Endodermal cell (in vitro differentiated cells): ENCODE results near the gene CRTC3. TPM values are rescaled to one million over a fixed set of nuclear protein-coding genes. Genes with fewer than 3 reads are reported as not detected.

Experiments
- DNase-seq: peaks from one replicate; pipeline ENCODE4 v3.0.0-alpha.2; 2017
- H3K27ac ChIP-seq: 2 replicates; pipeline ENCODE4 v1.5.1; 2013; ENCODE audit warnings: mild to moderate bottlenecking, low read depth, low read length, moderate library complexity
- H3K27me3 ChIP-seq: 2 replicates; pipeline ENCODE4 v1.6.1; 2013; ENCODE audit warnings: mild to moderate bottlenecking, low read length, moderate library complexity; ENCODE audit not compliant: insufficient read depth, control insufficient read depth, poor library complexity, severe bottlenecking
- H3K36me3 ChIP-seq: 2 replicates; pipeline ENCODE4 v1.7.0; 2013; ENCODE audit warnings: mild to moderate bottlenecking, low read length, moderate library complexity; ENCODE audit not compliant: control insufficient read depth, insufficient read depth
- H3K4me1 ChIP-seq: one replicate; pipeline ENCODE4 v1.7.0; 2013; ENCODE audit warnings: low read length; ENCODE audit not compliant: control insufficient read depth, insufficient read depth
- H3K4me3 ChIP-seq: 2 replicates; pipeline ENCODE4 v1.5.1; 2013; ENCODE audit warnings: mild to moderate bottlenecking, low read length, moderate library complexity
- H3K9ac ChIP-seq: 2 replicates; pipeline ENCODE4 v1.6.1; 2013; ENCODE audit warnings: mild to moderate bottlenecking, low read length, moderate library complexity; ENCODE audit not compliant: poor library complexity, severe bottlenecking; ENCODE audit errors: extremely low read depth
- H3K9me3 ChIP-seq: 2 replicates; pipeline ENCODE4 v1.6.1; 2013; ENCODE audit warnings: mild to moderate bottlenecking, low read length, moderate library complexity; ENCODE audit not compliant: control insufficient read depth
- H3K27ac Mint-ChIP-seq: 2 replicates; pipeline ENCODE4 v1.8.0; 2020; ENCODE audit warnings: mixed read lengths
- H3K27me3 Mint-ChIP-seq: 2 replicates; pipeline ENCODE4 v1.8.0; 2021; ENCODE audit warnings: mild to moderate bottlenecking, mixed read lengths; ENCODE audit not compliant: insufficient read depth
- H3K36me3 Mint-ChIP-seq: 2 replicates; pipeline ENCODE4 v1.8.0; 2020; ENCODE audit warnings: low read depth, mixed read lengths
- H3K4me1 Mint-ChIP-seq: 2 replicates; pipeline ENCODE4 v1.8.0; 2020; ENCODE audit warnings: mixed read lengths
- H3K4me3 Mint-ChIP-seq: 2 replicates; pipeline ENCODE4 v1.8.0; 2020; ENCODE audit warnings: mild to moderate bottlenecking, moderate library complexity, mixed read lengths
- H3K9me3 Mint-ChIP-seq: 2 replicates; pipeline ENCODE4 v1.8.0; 2020; ENCODE audit warnings: mild to moderate bottlenecking, mixed read lengths
- WGBS, 2 experiments: methylation state at CpG; one replicate each; pipeline versions ENCODE4 v1.1.5 to v1.1.7; 2013; ENCODE audit warnings: missing lambda C conversion rate in 2 of 2, mixed read lengths in 1 of 2; ENCODE audit not compliant: insufficient coverage in 1 of 2, insufficient read length in 1 of 2; 5-methylcytosine and 5-hydroxymethylcytosine counted together
- total RNA-seq, 2 donors: library from RNA; stranded (reverse); fragmentation: NEBNext Ultra II Directional in 1 of 2; extraction: Animal tissue kit (Norgen Biotek cat#: 25700) in 1 of 2; gene quantifications; 2 replicates in 1 of 2; 3 replicates in 1 of 2; pipeline ENCODE4 v1.2.1, GENCODE V29; 2021
- TF ChIP-seq, protein P1 (sequence below): fragments of 200-600 bp; sonication (generic); conservative IDR thresholded peaks from 2 replicates; pipeline ENCODE4 v1.5.0; 2021; ENCODE audit warnings: antibody characterized with exemption, mild to moderate bottlenecking

CRTC3 gene
- total RNA-seq, 2 donors from 2014 or later, result 17.3 to 21.9 TPM

- H3K27me3 Mint-ChIP-seq, result peaks cover 48% of the 10 kb centered on the region
- H3K27me3 ChIP-seq, result peaks cover 26% of the 10 kb centered on the region
- H3K36me3 ChIP-seq, result no peaks in the 10 kb centered on the region
- H3K9ac ChIP-seq, result no peak overlapping the region
- H3K4me1 Mint-ChIP-seq, result peaks cover 4% of the 10 kb centered on the region
- peak overlapping the region; percentile 2 for H3K27ac Mint-ChIP-seq
- no peak overlapping the region for H3K27ac ChIP-seq
- peaks cover 2% of the 10 kb centered on the region for H3K4me1 ChIP-seq
- H3K9me3 ChIP-seq, result no peaks in the 10 kb centered on the region
- H3K4me3 Mint-ChIP-seq, result peak overlapping the region; percentile 77
- peak overlapping the region; percentile 70 for H3K4me3 ChIP-seq
- H3K36me3 Mint-ChIP-seq, result no peaks in the 10 kb centered on the region
- WGBS, 2 experiments, result 76 to 90% methylated on average over 7 to 15 of the region's 15 CpGs
- H3K9me3 Mint-ChIP-seq, result no peaks in the 10 kb centered on the region
- DNase-seq, result no peak
- TF ChIP-seq, protein P1, sequence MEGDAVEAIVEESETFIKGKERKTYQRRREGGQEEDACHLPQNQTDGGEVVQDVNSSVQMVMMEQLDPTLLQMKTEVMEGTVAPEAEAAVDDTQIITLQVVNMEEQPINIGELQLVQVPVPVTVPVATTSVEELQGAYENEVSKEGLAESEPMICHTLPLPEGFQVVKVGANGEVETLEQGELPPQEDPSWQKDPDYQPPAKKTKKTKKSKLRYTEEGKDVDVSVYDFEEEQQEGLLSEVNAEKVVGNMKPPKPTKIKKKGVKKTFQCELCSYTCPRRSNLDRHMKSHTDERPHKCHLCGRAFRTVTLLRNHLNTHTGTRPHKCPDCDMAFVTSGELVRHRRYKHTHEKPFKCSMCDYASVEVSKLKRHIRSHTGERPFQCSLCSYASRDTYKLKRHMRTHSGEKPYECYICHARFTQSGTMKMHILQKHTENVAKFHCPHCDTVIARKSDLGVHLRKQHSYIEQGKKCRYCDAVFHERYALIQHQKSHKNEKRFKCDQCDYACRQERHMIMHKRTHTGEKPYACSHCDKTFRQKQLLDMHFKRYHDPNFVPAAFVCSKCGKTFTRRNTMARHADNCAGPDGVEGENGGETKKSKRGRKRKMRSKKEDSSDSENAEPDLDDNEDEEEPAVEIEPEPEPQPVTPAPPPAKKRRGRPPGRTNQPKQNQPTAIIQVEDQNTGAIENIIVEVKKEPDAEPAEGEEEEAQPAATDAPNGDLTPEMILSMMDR, result no peak
These were observed 732 bp upstream of the CRTC3 start for GRCh38 chr15:90529011-90529370.

DNA sequence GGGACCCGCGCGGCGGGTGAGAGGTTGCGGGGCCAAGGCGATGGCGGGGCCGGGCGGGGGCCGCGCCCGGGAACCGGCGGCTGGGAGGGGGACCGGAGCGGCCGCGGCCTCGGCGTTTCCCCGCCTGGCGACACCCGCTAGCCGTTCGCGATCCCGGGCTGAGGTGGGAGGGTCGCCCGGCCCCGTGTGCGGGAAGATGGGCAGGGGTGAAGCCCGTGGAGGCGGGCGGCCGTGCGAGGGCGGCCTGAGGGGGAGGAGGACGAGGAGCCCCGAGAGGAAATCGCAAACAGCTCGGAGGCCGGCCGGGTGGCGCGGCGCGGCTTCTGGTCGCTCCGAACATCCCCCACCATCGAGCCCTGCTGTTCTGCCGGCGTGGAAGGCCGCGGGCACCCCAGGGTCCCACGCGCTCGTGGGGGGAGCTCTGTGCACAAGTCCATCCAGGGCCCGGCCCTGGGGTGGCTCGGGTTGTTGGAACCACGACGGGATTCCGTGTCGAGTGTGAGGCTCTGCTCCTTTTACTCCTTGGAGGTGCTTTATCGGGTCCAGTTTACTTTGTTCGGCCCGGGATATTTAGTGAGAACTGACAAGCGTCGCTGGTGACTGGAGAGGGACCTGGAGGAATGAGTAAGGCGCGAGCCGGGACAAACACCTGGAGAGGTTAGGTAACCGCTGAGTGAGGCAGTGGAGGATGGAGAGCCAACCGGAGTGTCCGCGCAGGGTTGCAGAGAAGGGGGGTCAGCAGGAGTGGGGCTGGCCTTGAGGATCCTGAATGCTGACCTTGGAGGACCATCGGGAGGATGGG is 728 bp downstream of the CRTC3 start:
- Histone ChIP-seq H3K36me3 (no peaks in the 10 kb centered on the region), H3K4me1 (peaks cover 2% of the 10 kb centered on the region), H3K9me3 (no peaks in the 10 kb centered on the region), H3K9ac (peak overlapping the region; percentile 44), H3K27me3 (peaks cover 26% of the 10 kb centered on the region), H3K27ac (no peak overlapping the region), H3K4me3 (peak overlapping the region; percentile 90)
- Mint-ChIP-seq H3K9me3 (no peaks in the 10 kb centered on the region), H3K4me1 (peaks cover 9% of the 10 kb centered on the region), H3K36me3 (no peaks in the 10 kb centered on the region), H3K27me3 (peaks cover 48% of the 10 kb centered on the region), H3K4me3 (peak overlapping the region; percentile 77), H3K27ac (no peak overlapping the region)
- WGBS, 2 experiments, result 1% methylated on average over 29 to 76 of the region's 76 CpGs
- DNase-seq, result peak; percentile 79
- TF ChIP-seq, protein P1, result no peak

DNA sequence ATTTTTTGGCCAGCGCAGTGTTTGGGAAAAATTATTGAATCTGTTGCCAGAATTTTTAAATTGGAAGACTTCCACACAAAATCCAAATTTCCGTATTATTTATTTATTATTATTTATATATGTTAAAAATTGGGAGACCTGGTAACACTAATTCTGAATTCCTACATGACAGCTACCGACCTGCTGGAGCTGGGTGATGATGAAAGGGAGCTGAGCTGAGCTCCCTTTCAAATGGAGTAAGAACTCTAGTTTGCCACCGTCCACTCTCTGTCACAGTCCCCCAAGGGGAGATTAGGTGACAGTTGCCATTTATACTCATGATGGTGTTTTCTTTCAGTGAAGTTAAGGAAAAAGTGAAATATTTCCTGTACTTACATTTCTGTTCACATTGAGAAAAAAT is 1.4 kb downstream of the CRTC3 start:
- H3K9me3 ChIP-seq, result no peaks in the 10 kb centered on the region
- peak; percentile 19 for DNase-seq
- H3K36me3 ChIP-seq, result no peaks in the 10 kb centered on the region
- Mint-ChIP-seq H3K27ac (no peak overlapping the region), H3K36me3 (no peaks in the 10 kb centered on the region), H3K9me3 (no peaks in the 10 kb centered on the region), H3K4me3 (peak overlapping the region; percentile 77), H3K4me1 (peaks cover 15% of the 10 kb centered on the region), H3K27me3 (peaks cover 48% of the 10 kb centered on the region)
- H3K9ac ChIP-seq, result peak overlapping the region; percentile 44
- H3K4me1 ChIP-seq, result peaks cover 2% of the 10 kb centered on the region
- H3K27me3 ChIP-seq, result peaks cover 26% of the 10 kb centered on the region
- TF ChIP-seq, protein P1, result no peak
- peak overlapping the region; percentile 90 for H3K4me3 ChIP-seq
- 14 to 31% methylated on average over 1 to 2 of the region's 4 CpGs for WGBS, 2 experiments
- no peak overlapping the region for H3K27ac ChIP-seq
